T47D (cell line): ENCODE measurements around the gene MEGF6.

ENCODE experiments used
- DNase-seq, 2 experiments: peaks; one replicate each; pipeline versions ENCODE4 v3.0.0 to v3.0.0-alpha.2; 2011 to 2012; ENCODE audit warnings: low read depth in 1 of 2, low spot score in 1 of 2
- JUND ChIP-seq: IDR thresholded peaks from 2 replicates; pipeline ENCODE4 v1.6.1; 2012; ENCODE audit warnings: low read depth
- in situ Hi-C: cut with HindIII; loops from 2 replicates; pipeline ENCODE4 v1.10.0; 2016; ENCODE audit warnings: low sequenced_read_pairs, low pct_unique_long_range_greater_than_20kb

MEGF6 gene

DNA sequence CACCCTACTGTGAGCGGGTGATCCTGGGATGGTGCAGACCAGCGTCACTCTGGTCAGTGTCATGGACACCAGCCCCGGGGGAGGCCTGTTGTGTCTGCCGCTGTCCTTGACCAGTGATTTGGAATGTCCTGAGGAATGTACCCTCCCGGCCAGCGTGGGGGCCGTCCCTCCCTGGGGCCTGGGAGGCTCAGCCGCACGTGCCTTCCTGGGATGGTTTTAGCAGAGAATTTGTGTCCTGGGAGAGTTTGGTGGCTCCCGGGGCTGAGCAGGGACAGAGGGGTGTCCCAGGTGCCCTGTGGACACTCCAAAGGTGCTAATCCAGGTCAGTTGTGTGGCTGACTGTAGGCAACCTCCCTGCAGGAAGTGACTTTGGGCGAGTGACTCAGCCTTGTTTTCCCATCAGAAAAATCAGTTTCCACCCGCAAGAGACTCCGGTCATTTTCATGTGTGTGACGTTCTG, 150.6 kb downstream of the MEGF6 start:
- TF ChIP-seq JUND, result no peak
- in situ Hi-C loops, result no loop called here
- no peak for DNase-seq

DNA sequence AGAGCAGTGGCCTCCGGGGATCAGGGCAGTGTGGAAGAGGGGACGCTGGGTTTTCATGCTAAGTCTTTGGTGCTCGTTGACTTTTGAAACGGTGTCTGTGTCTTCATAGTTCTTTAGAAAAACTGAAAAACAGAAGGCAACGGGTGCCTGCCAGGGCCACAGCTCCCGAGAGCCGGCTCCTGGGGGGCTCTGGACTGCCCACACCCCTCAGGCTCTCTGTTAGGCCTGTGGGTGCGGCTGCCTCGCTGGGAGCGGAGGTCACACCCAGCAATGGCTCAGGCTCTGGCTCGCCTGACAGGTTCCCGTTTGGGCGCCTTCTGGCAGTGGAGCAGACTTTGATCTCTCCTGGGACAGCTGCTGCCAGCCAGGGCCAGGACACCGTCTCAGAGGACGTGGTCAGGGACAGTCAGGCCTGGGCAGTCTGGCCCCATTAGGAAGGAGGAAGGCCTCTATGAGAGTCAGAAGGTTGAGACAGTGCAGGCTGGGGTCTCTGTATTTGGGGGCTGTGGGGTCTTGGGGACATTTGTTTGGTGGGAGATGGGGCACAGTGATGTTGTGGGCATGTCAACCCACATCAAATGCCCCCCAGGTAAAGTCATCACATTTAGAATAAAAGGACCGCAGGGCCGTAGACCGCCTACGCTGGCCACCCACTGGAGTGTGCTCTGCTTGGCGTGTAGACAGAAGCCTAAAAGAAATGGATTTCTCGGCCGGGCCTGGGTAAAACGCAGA, 151.2 kb downstream of the MEGF6 start:
- DNase-seq, result peak; percentile 37 to 39
- no peak for TF ChIP-seq JUND
- in situ Hi-C loops, result no loop called here

DNA sequence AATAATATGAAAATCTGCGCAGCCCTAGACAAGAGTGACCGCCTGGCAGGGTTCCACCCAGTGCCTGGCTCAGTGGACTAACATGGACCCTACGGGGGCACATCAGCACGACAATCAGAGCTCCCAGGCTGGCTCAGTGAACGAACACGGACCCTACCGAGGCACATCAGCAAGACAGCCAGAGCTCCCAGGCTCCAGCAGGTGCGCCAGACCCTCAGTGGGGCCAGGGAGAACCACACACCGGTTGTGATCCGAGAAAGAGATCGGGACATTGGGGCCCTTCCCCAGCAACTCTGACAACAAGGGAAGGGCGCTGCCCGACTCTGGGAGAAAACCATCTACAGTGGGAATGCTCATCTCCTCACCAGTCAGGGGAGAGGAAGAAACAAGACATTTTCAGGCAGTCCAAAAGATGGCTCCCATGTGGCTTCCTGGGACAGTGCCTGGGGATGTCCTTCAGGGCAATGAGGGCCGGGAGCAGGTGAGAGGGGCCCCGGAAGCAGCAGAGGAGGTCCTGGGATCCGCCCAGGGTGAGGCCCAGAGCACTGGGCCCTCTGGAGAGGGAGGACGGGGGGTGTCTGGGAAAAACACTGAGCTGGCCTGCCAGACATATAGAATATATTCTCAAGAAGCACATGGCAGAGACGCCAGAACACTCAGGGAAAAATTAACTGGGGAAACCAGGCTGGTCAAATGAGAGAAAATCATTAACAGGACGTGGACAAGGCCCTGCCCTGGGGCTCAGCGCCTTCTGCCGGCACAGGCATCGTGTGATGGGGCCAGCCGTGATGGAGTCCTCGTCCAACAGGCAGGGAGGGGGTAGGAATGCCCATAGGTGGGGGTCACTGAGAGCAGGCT, 152.0 kb downstream of the MEGF6 start:
- TF ChIP-seq JUND, result no peak
- DNase-seq, result no peak
- in situ Hi-C loops, result no loop called here

DNA sequence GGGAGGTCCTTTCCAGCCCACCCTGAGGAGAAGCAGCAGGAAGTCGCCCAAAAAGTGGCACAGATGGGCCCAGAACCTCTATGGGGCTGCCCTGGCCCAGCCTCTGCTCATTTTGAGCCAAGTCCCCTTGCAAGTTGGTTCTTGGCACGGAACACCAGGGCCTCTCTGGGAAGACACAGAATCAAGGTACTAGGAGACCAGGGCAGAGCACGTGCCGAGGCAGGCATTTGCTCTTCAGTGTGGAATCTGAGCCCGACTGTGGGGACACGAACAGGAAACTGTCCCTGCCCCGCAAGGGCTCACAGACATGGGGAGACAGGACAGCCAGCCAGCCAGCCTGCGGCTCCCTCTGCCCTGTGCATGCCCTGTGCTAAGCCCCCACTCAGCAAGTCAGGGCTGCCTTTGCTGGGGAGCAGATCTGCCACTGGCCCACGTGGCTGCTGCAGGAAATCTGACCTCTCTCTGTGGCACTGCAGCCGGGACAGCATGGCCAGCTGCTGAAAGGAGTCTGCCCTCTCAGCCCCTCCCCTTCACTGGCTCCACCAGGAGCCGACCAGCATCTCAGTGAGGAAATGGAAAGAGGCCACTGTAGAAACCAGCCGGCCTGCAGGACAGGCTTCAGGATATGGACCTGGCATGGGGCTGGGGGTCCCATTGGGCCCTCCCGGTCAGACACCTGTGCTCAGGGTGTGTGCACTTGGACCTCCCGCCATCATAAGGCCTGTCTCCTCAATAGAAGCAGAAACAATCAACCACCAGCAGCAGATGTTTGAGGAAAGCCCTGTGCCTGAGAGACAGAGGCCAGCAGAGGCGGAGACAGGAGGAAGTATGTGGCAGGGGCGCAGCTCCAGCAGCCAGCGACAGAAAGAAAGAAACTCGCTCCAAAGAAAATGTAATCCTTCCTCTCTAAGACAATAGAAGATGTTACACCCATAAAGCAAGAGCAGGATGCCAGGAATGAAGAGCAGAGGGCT, 153.1 kb downstream of the MEGF6 start:
- no peak for DNase-seq
- TF ChIP-seq JUND, result no peak
- in situ Hi-C loops, result no loop called here

DNA sequence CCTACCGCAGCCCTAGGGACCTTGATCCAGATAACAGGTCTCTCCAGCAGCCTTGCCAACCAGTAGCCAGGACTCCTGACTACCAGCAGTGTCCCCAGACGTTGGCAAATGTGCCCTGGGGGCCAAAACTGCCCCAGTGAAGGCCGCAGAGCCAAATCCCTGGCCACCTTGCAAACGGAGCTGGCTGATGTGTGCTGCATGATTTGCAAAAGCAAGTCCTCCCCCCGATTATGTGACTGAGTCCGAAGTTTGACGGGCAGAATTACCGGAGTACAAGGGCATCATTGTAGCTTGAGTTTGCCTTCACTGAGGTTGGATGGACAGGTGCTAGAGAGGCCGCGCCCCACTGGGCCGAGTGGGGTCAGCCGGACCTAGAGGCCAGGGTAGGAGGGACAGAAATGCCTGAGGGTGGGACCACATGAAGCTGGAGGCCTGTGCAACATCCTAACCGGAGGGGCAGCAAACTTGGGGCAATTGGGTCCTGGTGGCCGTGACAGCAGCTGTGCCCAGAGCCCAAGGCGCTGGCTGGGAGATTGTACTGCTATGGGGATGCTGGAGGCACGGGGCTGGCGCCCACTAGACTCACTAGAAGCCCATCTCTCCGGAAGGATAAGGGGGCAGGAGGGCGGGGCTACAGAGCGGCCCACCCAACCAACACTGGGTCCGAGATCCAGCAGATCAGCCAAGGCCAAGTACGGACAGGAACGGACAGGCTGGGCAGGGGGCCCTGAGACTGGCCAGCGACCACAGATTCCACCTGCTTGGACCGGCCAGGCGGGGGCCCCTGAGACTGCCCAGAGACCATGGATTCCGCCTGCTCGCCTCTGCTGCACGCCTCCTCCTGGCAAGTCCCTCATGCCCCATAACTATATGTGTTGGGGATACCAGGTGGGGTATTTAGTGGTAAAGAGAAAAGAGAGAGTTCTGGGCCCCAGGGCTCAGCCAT, 154.1 kb downstream of the MEGF6 start:
- no peak for DNase-seq
- TF ChIP-seq JUND, result no peak
- in situ Hi-C loops, result no loop called here

DNA sequence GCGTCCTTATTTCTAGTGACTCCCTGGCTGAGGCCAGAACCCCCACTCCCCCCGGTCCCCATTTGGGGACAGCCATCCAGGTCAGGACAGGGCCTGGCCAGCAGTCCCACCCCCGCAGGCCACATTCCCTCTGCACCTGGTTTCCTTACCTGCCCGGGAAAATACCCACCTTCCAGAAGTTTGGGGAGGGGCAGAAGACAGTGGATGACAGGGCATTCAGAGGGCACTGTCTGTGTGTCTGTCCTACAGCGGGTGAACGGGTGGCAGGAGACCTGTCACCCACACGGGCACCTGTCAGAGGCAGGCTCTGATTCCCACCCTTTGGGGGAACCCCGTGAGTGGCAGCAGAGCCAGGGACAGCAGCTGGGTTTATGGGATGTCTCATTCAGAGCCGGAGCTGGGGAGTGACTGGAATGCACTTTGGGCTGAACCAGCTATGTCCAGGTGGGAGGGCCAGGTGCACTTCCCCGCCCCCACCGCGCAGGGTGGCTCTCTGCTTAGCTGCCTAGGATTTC, 154.8 kb downstream of the MEGF6 start:
- no peak for DNase-seq
- in situ Hi-C loops, result no loop called here
- no peak for TF ChIP-seq JUND

DNA sequence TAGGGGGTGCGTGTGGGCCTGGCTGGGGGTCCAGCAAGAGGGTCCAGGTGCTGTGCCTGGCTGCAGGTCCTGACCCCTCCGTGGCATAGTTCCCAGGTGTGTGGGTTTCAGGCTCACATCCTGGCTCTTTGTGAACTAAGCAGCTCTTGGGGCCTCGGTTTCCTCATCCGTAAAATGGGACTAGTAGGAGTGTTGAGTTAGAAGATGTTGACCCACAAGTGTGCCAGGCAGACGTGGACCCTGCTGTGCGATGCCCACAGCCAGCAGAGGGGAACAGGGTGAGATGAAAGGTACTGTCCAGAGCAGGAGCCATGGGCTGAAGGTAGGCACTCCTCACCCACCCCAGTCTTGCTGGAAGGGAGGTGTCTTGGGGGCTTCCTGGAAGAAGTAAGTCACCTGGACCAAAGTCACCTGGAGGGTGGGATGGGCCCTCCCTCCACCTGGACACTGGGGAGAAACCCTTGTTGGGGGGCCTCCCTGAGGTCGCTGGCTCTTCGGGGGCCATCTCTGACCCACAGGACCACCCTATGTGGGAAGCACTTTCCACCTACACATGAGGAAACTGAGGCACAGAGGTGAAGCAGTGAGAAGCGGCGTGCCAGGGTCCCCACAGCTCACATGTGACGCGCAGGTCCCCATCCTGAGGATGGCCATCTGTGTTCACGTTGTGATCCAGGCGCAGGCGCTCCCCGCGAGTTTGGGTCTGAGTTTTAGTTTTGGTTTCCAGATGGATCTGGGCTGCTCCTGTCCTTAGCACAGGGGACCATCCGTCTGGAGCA, 155.4 kb downstream of the MEGF6 start:
- in situ Hi-C loops, result no loop called here
- TF ChIP-seq JUND, result no peak
- no peak for DNase-seq

DNA sequence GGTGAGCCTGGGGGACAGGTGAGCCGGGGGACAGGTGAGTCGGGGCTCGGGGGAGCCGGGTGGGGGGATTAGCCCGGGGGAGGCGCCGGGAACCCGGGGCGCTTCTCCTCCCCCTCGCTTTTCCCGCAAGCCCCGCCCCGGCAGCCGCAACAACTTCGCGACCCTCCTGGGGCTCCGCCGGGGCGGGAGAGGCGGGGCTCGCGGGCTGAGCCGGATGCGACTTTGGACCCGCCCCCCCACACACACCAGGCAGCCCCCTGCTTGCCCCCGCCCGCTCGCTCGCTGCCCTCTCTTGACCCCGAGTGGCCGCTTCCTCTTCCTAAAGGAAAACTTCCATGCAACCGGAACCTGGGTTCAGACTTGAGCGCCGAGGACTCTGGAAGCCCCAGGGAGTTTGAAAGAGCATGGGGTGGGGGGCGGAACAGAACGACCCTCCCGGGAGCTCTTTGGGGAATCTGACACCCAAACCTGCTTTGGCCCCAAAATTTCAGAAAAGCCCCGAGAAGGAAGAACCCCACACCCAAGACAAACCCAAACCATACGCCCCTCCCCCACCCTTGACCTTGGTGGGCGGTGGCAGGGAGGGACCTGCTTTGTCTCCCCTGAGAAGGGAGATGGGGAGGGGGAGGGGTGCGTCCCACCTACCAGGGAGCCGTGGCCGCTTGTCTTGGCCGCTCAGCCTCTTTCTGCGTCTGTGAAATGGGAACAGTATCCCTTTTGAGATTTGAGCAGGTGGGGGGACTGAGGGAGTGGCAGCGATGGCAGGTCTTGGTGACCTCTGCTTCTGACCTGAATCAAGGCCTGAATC, 156.3 kb downstream of the MEGF6 start:
- DNase-seq, result peak; percentile 34 to 57
- in situ Hi-C loops, result no loop called here
- no peak for TF ChIP-seq JUND

DNA sequence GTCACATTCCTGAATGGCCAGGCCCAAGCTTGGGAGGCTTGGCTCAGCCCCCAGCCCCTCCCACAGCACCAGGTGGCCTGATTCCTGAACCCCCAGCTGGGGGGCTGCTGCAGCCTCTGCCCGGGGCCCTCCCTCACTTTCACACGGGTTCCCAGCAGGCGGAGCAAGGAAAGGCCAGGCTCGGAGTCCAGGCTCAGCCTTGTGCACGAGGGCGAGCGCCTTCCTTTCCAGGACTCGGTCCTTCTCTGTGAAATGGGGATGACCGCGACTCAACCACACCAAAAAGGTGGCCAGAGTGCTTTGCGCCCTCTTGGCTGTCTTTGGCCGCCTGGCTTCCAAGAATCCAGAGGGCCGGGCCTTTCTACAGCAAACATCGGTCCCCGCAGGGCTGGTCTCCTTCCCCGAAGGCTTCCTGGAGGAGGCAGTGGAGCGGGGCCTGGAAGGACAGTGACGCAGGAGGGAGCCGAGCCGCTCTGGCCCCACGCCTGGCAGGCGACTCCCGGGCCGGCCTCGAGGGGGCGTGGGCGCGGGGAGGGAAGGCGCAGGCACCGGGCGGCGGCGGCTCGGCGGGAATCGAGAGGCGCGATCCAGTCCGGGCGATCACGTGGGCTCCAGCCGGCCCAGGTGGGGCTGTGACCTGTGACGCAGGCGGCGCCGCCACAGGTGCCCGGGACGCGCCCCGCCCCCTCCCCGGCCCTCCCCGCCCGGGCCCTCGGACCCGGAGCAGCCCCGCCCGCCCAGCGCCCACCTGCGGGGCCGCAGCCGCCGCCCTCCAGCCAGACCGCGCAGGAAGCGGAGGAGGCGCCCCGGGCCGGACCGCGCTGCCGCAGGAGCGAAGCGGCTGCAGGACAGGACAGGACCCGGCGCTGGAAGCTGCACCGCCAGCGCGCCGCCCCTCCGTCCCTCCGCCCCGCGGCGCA, 157.2 kb downstream of the MEGF6 start, which contains the start of gene ARHGEF16:
Gene ARHGEF16, plus strand, starts transcription at position 775 of the 920 bp plus-strand sequence. CDS start 8,420 bp downstream, outside the sequence.
- peak; percentile 87 to 91 for DNase-seq
- TF ChIP-seq JUND, result no peak
- in situ Hi-C loops, result no loop called here
